K562 (cell line): ENCODE data around the gene HSPA14. TPM values are rescaled to one million over a fixed set of nuclear protein-coding genes. Genes with fewer than 3 reads are reported as not detected.

Source experiments
- CBFA2T3 ChIP-seq: fragments of 450-650 bp; IDR thresholded peaks from 2 replicates; pipeline ENCODE4 v1.6.1; 2017
- DNMT1 ChIP-seq: fragments of 450-650 bp; IDR thresholded peaks from 2 replicates; pipeline ENCODE4 v1.6.1; 2016; ENCODE audit warnings: antibody characterized with exemption, mild to moderate bottlenecking
- EHMT2 ChIP-seq: fragments of 450-650 bp; IDR thresholded peaks from 2 replicates; pipeline ENCODE4 v1.6.1; 2018; ENCODE audit warnings: antibody characterized with exemption
- ELF1 ChIP-seq: fragments of 200-800 bp; sonication (Bioruptor generic); IDR thresholded peaks from 2 replicates; pipeline ENCODE4 v1.6.1; 2016; ENCODE audit warnings: missing genetic modification characterization, missing compliant biosample characterization
- FOXK2 ChIP-seq, 2 experiments: fragments of 450-650 bp; IDR thresholded peaks in 1 of 2; conservative IDR thresholded peaks in 1 of 2; 2 replicates each; pipeline ENCODE4 v1.6.1; 2016; ENCODE audit warnings: low read depth in 2 of 2, mild to moderate bottlenecking in 1 of 2
- FOXM1 ChIP-seq, 2 experiments: fragments of 450-650 bp in 1 of 2; sonication (generic) in 1 of 2; formaldehyde crosslinking in 1 of 2; IDR thresholded peaks; 2 replicates each; pipeline versions ENCODE4 v1.6.1 to v1.9.0; 2017 to 2022; ENCODE audit warnings: low read depth in 2 of 2, mild to moderate bottlenecking in 2 of 2, missing genetic modification reagents in 1 of 2, moderate library complexity in 1 of 2
- HDAC2 ChIP-seq: fragments of 450-650 bp; IDR thresholded peaks from 2 replicates; pipeline ENCODE4 v1.6.1; 2016; ENCODE audit warnings: mild to moderate bottlenecking
- KLF1 ChIP-seq: fragments of 450-650 bp; IDR thresholded peaks from 2 replicates; pipeline ENCODE4 v1.6.1; 2016; ENCODE audit warnings: missing genetic modification characterization, missing compliant biosample characterization
- MYBL2 ChIP-seq, 2 experiments: fragments of 450-650 bp in 1 of 2; sonication (generic) in 1 of 2; formaldehyde crosslinking in 1 of 2; IDR thresholded peaks; 2 replicates each; pipeline versions ENCODE4 v1.6.1 to v1.8.1; 2017 to 2022; ENCODE audit warnings: borderline replicate concordance in 1 of 2, inconsistent platforms in 1 of 2, low read depth in 1 of 2, mild to moderate bottlenecking in 1 of 2, missing genetic modification reagents in 1 of 2, moderate library complexity in 1 of 2
- NR2C2 ChIP-seq, 2 experiments: fragments of 200-800 bp in 1 of 2; sonication (Bioruptor generic) in 1 of 2; sonication (generic) in 1 of 2; formaldehyde crosslinking in 1 of 2; IDR thresholded peaks; 2 replicates each; pipeline versions ENCODE4 v1.6.1 to v1.8.0; 2016 to 2022; ENCODE audit warnings: mild to moderate bottlenecking in 1 of 2, missing compliant biosample characterization in 1 of 2, missing genetic modification characterization in 1 of 2, missing genetic modification reagents in 1 of 2
- POLR2AphosphoS5 ChIP-seq: IDR thresholded peaks from 2 replicates; pipeline ENCODE4 v1.6.1; 2011; ENCODE audit warnings: mild to moderate bottlenecking, low read depth, low read length, moderate library complexity; ENCODE audit not compliant: control insufficient read depth, insufficient read depth
- POLR2H ChIP-seq: IDR thresholded peaks from 2 replicates; pipeline ENCODE4 v1.6.1; 2016; ENCODE audit warnings: missing genetic modification characterization, low read depth, mild to moderate bottlenecking, control low read depth, missing compliant biosample characterization, moderate library complexity
- RAD21 ChIP-seq, 2 experiments: fragments of 250-450 bp in 1 of 2; fragments of 450-650 bp in 1 of 2; sonication (Bioruptor Pico) in 1 of 2; formaldehyde crosslinking in 1 of 2; IDR thresholded peaks in 1 of 2; conservative IDR thresholded peaks in 1 of 2; 2 replicates each; pipeline versions ENCODE4 v1.4.0 to v1.8.0; 2020 to 2022; ENCODE audit warnings: mild to moderate bottlenecking in 2 of 2, moderate library complexity in 1 of 2
- YY1 ChIP-seq, 3 experiments: IDR thresholded peaks; 2 replicates each; pipeline ENCODE4 v1.6.1; 2011; ENCODE audit warnings: low read length in 2 of 3, mild to moderate bottlenecking in 2 of 3, moderate library complexity in 2 of 3, borderline replicate concordance in 1 of 3, control low read depth in 1 of 3, low read depth in 1 of 3; ENCODE audit not compliant: insufficient read depth in 3 of 3, insufficient replicate concordance in 2 of 3, control insufficient read depth in 1 of 3, insufficient read length in 1 of 3; ENCODE audit errors: extremely low read depth in 1 of 3
- ZKSCAN8 ChIP-seq: fragments of 200-800 bp; sonication (Bioruptor generic); IDR thresholded peaks from 2 replicates; pipeline ENCODE4 v1.6.1; 2016; ENCODE audit warnings: missing genetic modification characterization, missing compliant biosample characterization
- ZNF134 ChIP-seq: fragments of 250-450 bp; sonication (Bioruptor Pico); conservative IDR thresholded peaks from 2 replicates; pipeline ENCODE4 v1.4.0; 2020
- ZNF140 ChIP-seq: fragments of 250-450 bp; sonication (Bioruptor Pico); IDR thresholded peaks from 2 replicates; pipeline ENCODE4 v1.8.0; 2021; ENCODE audit warnings: moderate library complexity, mild to moderate bottlenecking, inconsistent platforms
- ZNF766 ChIP-seq: fragments of 200-800 bp; sonication (Bioruptor generic); conservative IDR thresholded peaks from 2 replicates; pipeline ENCODE4 v1.6.1; 2016; ENCODE audit warnings: missing genetic modification characterization, missing compliant biosample characterization
- polyA plus RNA-seq, 8 experiments: library from polyadenylated mRNA; depleted of rRNA in 4 of 8; stranded (reverse) in 5 of 8; unstranded in 3 of 8; fragments of >200 nt; fragmentation: Nextera tagmentation in 2 of 8; fragmentation: Illumina TruSeq in 1 of 8; extraction: Ambion mirVana in 2 of 8; extraction: Trizol in 1 of 8; gene quantifications; 2 replicates each; pipeline versions ENCODE4 v1.2.1 to v1.2.3, GENCODE V29; 2011 to 2014; ENCODE audit warnings: inconsistent platforms in 1 of 8, missing spikeins in 1 of 8
- total RNA-seq, 7 experiments: library from RNA; depleted of rRNA in 6 of 7; stranded (reverse); fragments of >200 nt in 6 of 7; fragmentation: Illumina TruSeq in 2 of 7; extraction: Trizol in 2 of 7; gene quantifications; 2 replicates each; pipeline versions ENCODE4 v1.2.1 to v1.2.3, GENCODE V29; 2011 to 2021; ENCODE audit warnings: low replicate concordance in 1 of 7
- TF ChIP-seq, protein P1 (sequence below), 3 experiments: fragments of 200-800 bp in 1 of 3; fragments of 250-450 bp in 1 of 3; fragments of 450-650 bp in 1 of 3; sonication (Bioruptor Pico) in 1 of 3; sonication (Bioruptor generic) in 1 of 3; formaldehyde crosslinking in 1 of 3; IDR thresholded peaks; 2 replicates each; pipeline versions ENCODE4 v1.6.1 to v1.8.0; 2016 to 2022; ENCODE audit warnings: mild to moderate bottlenecking in 2 of 3, missing genetic modification characterization in 2 of 3, missing compliant biosample characterization in 1 of 3, moderate library complexity in 1 of 3
- TF ChIP-seq, protein P2 (sequence below), 2 experiments: fragments of 200-800 bp in 1 of 2; sonication (Bioruptor generic) in 1 of 2; sonication (generic) in 1 of 2; formaldehyde crosslinking in 1 of 2; IDR thresholded peaks in 1 of 2; conservative IDR thresholded peaks in 1 of 2; 2 replicates each; pipeline versions ENCODE4 v1.5.0 to v1.6.1; 2016 to 2020; ENCODE audit warnings: missing compliant biosample characterization in 1 of 2, missing genetic modification characterization in 1 of 2, missing genetic modification reagents in 1 of 2
- TF ChIP-seq, protein P3 (sequence below): fragments of 250-450 bp; sonication (Bioruptor Pico); IDR thresholded peaks from 2 replicates; pipeline ENCODE4 v1.8.0; 2021; ENCODE audit warnings: moderate library complexity, mild to moderate bottlenecking, inconsistent platforms

HSPA14 gene
- total and polyA plus RNA-seq, 9 of the 15 experiments (the other 6 are each of a cell fraction or from before 2014, with no cell fraction given): 41.9 to 75.0 (median 63.2) TPM

DNA sequence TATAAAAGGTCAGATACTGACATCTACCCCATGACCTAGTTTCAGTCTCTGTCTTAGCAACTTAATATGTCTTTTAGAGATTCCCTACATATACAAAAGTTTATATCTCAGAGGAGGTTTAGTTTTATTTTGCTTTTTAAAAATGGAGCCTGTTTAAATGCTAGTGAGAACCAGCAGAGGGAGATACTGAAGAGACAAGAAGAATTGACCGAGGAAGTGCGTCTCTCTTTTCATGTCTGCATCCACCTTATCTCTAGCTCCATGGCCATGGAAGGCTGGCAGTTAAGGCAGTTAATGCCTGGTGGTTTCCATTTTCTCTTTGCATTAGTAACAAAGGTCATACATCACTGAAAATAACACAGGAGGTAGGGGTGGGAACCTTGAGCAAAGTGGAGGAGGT lies 51.2 kb downstream of the HSPA14 start (continued):
- TF ChIP-seq, protein P1, sequence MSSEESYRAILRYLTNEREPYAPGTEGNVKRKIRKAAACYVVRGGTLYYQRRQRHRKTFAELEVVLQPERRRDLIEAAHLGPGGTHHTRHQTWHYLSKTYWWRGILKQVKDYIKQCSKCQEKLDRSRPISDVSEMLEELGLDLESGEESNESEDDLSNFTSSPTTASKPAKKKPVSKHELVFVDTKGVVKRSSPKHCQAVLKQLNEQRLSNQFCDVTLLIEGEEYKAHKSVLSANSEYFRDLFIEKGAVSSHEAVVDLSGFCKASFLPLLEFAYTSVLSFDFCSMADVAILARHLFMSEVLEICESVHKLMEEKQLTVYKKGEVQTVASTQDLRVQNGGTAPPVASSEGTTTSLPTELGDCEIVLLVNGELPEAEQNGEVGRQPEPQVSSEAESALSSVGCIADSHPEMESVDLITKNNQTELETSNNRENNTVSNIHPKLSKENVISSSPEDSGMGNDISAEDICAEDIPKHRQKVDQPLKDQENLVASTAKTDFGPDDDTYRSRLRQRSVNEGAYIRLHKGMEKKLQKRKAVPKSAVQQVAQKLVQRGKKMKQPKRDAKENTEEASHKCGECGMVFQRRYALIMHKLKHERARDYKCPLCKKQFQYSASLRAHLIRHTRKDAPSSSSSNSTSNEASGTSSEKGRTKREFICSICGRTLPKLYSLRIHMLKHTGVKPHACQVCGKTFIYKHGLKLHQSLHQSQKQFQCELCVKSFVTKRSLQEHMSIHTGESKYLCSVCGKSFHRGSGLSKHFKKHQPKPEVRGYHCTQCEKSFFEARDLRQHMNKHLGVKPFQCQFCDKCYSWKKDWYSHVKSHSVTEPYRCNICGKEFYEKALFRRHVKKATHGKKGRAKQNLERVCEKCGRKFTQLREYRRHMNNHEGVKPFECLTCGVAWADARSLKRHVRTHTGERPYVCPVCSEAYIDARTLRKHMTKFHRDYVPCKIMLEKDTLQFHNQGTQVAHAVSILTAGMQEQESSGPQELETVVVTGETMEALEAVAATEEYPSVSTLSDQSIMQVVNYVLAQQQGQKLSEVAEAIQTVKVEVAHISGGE (CRISPR knock-in tag; IDR thresholded peaks at IDR 0.05): peak in 1 of 3 experiments; percentile 54; a peak in 1 of 6 replicates
- peak; percentile 78 for TF ChIP-seq MYBL2 (IDR thresholded peaks at IDR 0.05; ENCODE audit: low read depth)
- TF ChIP-seq MYBL2 (CRISPR knock-in tag; IDR thresholded peaks at IDR 0.05; ENCODE audit: borderline replicate concordance): no peak
- no peak for TF ChIP-seq ZNF134 (CRISPR knock-in tag)
- peak in 1 of 3 experiments; percentile 87 for TF ChIP-seq YY1 (IDR thresholded peaks at IDR 0.05; ENCODE audit: borderline replicate concordance in 1 of 3, control insufficient read depth in 1 of 3, extremely low read depth in 1 of 3, insufficient read depth in 3 of 3, insufficient read length in 1 of 3, insufficient replicate concordance in 2 of 3, low read depth in 1 of 3, low read length in 2 of 3)
- TF ChIP-seq ZNF766 (CRISPR knock-in tag): 0 out of 2 replicates have a peak, but pooled peaks have one; percentile 36
- TF ChIP-seq POLR2H (tag): no peak
- TF ChIP-seq FOXM1 (IDR thresholded peaks at IDR 0.05; ENCODE audit: low read depth): peak; percentile 84
- no peak for TF ChIP-seq FOXM1 (CRISPR knock-in tag; IDR thresholded peaks at IDR 0.05; ENCODE audit: low read depth)
- TF ChIP-seq FOXK2 (conservative IDR thresholded peaks at IDR 0.05 in 1 of 2, IDR thresholded peaks at IDR 0.05 in 1 of 2; ENCODE audit: low read depth in 2 of 2): no peak
- TF ChIP-seq, protein P2, sequence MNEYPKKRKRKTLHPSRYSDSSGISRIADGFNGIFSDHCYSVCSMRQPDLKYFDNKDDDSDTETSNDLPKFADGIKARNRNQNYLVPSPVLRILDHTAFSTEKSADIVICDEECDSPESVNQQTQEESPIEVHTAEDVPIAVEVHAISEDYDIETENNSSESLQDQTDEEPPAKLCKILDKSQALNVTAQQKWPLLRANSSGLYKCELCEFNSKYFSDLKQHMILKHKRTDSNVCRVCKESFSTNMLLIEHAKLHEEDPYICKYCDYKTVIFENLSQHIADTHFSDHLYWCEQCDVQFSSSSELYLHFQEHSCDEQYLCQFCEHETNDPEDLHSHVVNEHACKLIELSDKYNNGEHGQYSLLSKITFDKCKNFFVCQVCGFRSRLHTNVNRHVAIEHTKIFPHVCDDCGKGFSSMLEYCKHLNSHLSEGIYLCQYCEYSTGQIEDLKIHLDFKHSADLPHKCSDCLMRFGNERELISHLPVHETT (CRISPR knock-in tag; conservative IDR thresholded peaks at IDR 0.05 in 1 of 2, IDR thresholded peaks at IDR 0.05 in 1 of 2): peak in 1 of 2 experiments; percentile 72; a peak in 2 of 4 replicates
- TF ChIP-seq ELF1 (tag): peak; percentile 45; the same call in 1 of the 2 replicates
- no peak for TF ChIP-seq HDAC2
- TF ChIP-seq, protein P3, sequence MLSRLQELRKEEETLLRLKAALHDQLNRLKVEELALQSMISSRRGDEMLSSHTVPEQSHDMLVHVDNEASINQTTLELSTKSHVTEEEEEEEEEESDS: no peak
- TF ChIP-seq DNMT1: no peak
- TF ChIP-seq NR2C2 (CRISPR knock-in tag; IDR thresholded peaks at IDR 0.05): no peak
- 0 out of 2 replicates have a peak, but pooled peaks have one; percentile 16 for TF ChIP-seq NR2C2 (tag; IDR thresholded peaks at IDR 0.05)
- no peak for TF ChIP-seq KLF1 (tag)
- no peak for TF ChIP-seq ZKSCAN8 (CRISPR knock-in tag)
- peak; percentile 52 to 57 for TF ChIP-seq RAD21 (CRISPR knock-in tag; conservative IDR thresholded peaks at IDR 0.05 in 1 of 2, IDR thresholded peaks at IDR 0.05 in 1 of 2)
- peak; percentile 96 for TF ChIP-seq EHMT2
- TF ChIP-seq CBFA2T3: peak; percentile 81
- TF ChIP-seq POLR2AphosphoS5: 0 out of 2 replicates have a peak, but pooled peaks have one; percentile 41
- no peak for TF ChIP-seq ZNF140 (CRISPR knock-in tag)
